Measurements from ENCODE around the gene NEURL3.
A peak's percentile ranks its signal among the peaks of the same experiment; 100 is the strongest.

NEURL3 gene

GRCh38 chr2:96527286-96528005 lies 22.3 kb upstream of the NEURL3 start:
- peak; percentile 69 for DNase-seq (ENCODE audit: low spot score)

GRCh38 chr2:96526615-96527285 lies 21.6 kb upstream of the NEURL3 start:
- DNase-seq (ENCODE audit: low spot score) = no peak

DNA sequence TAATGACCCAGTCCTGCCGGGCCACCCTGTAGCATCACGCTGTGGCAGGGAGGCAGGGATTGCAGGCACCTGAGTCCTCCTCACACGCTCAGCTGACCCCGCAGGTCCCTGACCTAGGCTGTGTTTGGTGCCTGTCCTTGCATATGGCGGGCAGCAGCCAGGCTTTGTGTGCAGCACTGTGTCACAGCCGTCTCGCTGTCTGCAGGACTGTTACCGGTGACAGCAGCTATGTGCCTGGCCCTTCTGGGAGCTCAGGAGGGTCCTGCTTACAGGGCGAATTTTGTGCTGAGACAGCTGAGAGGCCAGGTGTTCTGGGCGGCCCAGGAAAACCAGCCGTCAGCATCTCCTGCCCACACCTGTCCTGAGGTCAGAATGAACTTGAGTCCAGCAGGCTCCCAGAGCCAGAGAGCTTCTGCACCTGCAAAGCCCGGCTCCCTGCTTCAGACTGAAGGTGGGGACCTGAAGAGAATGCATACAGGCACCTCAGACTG lies 21.0 kb upstream of the NEURL3 start:
- DNase-seq (ENCODE audit: low spot score) = no peak

DNA sequence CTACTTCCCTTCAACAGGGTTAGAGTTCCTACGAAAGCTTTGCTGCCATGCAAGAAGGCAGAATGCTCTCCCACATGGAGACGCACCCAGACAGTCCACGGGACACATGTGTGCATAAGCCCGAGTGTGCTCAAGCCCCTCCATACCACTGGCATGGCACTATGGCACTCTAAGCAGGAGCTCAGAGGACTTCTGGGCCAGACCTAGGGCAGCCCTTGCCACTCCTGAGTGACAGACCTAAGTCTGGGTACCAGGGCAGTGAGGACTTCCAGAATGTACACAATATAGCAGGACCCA lies 20.0 kb upstream of the NEURL3 start:
- no peak for DNase-seq (ENCODE audit: low spot score)

- DNase-seq (ENCODE audit: low spot score) = no peak
These were observed 19.5 kb upstream of the NEURL3 start for GRCh38 chr2:96524482-96525210.

DNA sequence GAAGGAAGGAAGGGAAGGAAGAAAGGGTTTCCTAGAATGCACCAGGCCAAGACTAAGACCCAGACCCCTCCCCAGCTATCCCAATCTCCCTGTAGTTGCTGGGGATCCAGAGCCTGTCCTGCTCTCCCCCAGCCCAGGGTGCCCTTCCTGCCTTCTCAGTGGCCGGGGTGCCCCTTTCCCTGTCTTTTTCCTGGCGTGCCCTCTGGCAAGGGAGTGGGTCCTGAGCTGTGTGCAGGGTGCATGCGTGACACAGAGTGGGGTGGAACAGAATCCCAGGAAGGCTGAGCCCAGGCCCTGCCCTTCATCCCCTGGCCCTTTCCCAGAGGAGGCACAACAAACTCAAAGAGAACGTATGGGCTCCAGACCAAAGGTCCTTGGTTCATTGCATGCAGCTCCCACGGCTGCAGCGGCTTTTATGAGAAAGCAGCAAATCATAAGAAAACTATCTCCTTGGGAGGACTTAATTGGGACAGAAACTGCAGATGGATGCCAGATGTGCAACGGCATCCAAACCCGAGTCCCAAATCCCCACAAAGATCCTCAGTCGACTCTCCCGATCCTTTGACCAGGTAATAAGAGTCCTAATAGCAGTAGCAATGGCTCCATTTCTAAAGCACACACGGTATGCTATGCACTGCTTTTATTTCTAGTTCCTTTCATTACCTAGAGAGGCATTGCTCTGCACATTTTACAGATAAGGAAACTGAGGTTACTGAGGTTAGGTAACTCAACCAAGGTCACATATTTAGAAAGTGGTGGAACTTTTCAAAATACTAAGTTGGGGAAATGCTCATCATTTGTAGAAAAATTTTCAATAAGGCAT lies 18.7 kb upstream of the NEURL3 start:
- no peak for DNase-seq (ENCODE audit: low spot score)

GRCh38 chr2:96522304-96523203 lies 17.4 kb upstream of the NEURL3 start:
- DNase-seq (ENCODE audit: low spot score) = no peak

GRCh38 chr2:96521219-96521618 lies 16.1 kb upstream of the NEURL3 start:
- DNase-seq (ENCODE audit: low spot score) = no peak

DNA sequence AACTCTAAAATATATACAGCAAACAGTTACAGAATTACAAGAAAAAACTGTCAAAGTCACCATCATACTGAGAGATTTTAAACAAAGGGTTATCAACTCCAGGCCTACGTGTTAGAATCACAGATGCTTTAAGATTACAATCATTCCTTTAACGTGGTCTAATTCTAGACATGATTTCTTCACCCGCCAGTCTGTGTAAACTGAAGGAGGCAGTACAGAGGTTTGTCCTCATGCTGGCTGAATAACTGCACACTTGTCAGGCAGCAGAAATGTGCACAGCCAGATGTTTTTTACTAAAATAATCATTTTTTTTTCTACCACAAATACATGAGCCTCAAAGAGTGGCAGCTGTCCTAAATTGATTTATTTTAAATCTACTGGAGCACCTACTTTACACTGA lies 15.5 kb upstream of the NEURL3 start:
- DNase-seq (ENCODE audit: low spot score) = no peak

DNA sequence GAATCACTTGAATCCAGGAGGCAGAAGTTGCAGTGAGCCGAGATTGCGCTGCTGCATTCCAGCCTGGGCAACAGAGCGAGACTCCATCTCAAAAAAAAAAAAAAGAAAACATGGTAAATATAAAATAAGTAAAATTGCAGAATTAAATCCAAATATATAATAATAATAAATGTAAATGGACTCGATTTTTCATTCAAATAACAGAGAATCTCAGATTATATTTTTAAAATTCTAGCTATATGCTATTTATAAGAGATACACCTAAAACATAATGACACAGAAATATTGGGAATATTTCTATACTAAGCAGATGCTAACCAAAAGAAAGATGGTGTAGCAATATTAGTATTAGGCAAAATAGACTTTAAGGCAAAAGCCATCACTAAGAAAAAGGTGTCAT lies 15.1 kb upstream of the NEURL3 start:
- no peak for DNase-seq (ENCODE audit: low spot score)

DNA sequence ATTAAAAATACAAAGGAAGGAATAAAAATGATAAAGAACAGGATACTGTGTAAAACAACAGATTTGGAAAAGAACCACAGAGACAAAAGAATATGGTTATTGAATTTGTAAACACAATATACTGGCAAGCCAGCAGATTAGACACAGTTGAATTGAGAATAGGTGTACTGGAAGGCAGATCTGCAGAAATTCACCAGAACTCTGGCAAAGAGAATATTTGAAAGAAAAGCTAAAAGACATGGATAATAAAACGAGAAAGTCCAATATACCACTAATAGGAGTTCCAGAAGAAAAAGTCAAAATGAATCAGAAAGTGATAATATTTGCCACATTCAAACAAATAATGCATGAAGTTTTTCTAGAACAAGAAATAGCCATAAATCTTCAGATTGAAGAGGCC lies 11.9 kb upstream of the NEURL3 start:
- DNase-seq (ENCODE audit: low spot score) = no peak

DNA sequence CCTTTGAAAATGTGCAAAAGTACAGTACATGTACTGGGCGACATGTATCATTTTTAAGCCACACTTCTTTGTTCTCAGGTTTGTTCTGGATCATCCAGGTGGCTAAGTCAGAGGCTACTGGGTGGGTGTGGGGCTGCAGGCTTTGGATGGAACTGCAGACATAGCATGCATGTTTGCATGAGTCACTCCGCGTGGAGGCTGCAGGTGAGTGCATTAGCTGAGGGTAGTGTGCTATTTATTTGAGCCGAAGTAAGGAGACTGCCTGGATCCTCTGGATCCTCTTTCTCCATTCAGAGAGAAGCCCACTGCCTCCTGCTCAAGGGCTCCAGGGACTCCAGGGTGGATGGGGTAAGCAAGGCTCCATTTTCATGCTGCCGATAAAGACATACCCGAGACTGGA lies 9.4 kb upstream of the NEURL3 start:
- DNase-seq (ENCODE audit: low spot score) = no peak

GRCh38 chr2:96512341-96512740 lies 7.2 kb upstream of the NEURL3 start:
- no peak for DNase-seq (ENCODE audit: low spot score)

DNA sequence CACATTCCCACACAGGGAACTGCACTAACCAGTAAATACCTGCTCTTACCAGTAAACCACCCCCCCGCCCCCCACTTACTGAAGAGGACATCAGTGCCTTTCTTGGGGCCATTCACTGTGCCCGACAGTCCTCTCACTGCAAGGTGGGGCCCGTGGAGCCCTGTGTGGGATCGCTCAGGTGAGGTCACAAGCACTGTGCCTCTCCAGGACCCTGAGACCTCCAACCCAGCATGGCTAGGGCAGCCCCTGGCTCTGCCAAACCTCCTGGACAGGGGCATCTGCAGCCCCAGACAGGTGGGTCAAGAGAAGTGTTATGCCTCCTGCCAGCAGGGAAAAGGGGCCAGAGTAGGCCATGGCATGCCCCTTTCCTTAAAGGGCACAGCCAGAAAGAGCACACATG lies 6.7 kb upstream of the NEURL3 start:
- no peak for DNase-seq (ENCODE audit: low spot score)

DNA sequence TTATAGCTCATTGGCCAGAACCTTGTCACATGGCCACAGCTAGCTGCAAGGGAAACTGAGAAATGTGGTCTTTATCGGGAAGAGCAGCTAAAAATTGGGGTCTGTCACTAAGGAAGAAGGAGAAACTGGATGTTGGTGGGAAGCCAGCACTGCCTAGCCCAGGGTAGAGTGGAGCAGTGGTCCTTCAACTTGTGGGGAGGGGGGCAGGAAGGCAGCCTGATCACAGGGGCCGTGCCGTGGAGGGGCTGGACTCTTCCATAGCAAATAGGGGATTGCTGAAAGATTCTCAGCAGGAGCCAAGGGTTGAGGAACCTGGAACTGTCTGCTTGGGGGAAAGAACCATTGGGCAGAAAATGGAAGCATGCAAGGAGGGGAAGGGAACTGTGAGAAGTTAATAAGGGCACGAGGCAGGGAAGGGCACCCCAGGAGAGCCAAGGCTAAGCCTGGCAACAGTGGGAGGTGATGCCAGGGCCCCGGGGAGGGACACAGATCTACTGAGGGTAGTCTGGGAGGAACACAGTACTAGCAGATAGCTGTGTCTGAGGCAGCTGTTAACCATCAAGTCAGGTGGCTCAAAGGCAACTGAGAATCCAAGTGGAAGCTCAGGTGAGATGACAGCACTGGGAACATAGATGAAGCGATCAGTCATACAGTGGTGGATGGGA lies 5.9 kb upstream of the NEURL3 start:
- no peak for DNase-seq (ENCODE audit: low spot score)

- DNase-seq (ENCODE audit: low spot score) = no peak
These were observed 4.7 kb upstream of the NEURL3 start for GRCh38 chr2:96509847-96510230.

DNA sequence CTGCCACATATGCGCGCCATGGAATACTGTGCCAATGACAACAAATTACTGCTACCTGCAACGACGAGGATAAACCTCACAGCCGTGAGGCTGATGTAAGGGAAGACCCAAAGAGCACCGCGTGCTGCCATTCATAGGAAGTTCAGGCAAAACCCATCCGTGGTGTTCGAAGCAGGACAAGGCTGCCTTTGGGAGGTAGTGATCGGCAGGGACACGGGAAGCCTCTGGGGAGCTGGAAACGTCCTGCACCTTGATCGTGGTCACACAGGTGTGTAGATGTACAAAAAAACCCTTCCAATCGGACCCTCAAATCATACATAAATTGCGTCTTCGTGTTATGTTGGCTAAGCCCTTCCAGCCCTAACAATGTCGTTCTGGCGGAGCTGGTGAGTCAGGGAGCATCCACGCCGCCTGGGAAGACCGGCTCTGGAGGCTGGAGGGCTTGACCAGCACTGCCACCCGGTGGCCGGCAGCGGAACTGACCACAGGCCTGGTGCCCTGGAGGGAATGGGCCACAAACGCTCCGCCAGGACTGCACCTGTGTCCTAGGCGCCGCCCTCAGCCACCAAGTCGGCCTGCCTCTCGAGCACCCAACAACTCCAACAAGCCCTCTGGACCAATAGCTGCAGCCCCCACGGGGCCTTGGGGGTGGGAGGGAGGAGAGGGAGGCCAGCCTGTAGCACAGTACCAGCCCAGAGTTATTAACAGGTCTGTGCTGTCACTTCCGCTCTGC lies 4.1 kb upstream of the NEURL3 start:
- DNase-seq (ENCODE audit: low spot score) = peak; percentile 92

- DNase-seq (ENCODE audit: low spot score) = no peak
These were observed 3.5 kb upstream of the NEURL3 start for GRCh38 chr2:96508521-96509113.

DNA sequence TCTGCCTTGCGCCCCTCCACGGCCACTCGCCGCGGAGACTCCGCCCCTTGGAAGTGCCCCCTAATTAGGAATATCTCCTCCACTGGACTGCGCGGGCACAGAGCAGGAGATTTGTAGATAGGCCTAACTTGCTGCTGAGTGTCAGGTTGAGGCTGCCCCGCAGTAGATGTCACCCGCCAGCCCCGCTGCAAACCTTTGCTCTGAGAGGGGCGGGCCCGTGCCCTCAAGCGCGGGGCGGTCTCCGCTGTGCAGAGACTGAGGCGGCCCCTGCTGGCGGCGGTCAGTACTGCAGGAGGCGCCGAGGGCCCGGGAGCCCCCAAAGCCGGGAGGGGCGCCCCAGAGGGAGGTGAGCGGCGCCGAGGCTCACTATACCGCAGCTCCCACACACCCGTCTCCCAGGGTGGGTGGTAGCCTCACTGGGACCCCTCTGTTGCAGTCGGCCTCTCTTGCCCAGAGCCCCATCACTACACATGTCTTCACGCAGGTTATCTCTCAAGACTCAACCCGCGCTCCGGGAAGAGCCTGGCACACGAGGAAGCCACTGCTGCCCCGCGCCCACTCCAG lies 2.9 kb upstream of the NEURL3 start:
- peak; percentile 92 for DNase-seq (ENCODE audit: low spot score)

- no peak for DNase-seq (ENCODE audit: low spot score)
These were observed 1.7 kb upstream of the NEURL3 start for GRCh38 chr2:96506907-96507240.
